22Rv1 (cell line): ENCODE data around the gene RASD2.
A peak's percentile ranks its signal among the peaks of the same experiment; 100 is the strongest.
"Not testable (repeated sequence)": the region's sequence is repeated elsewhere in the genome, so short reads cannot be mapped to it uniquely, and the experiment has no call there.

Experiments
- H3K27ac ChIP-seq: fragments of 450-650 bp; 2 replicates; pipeline ENCODE4 v1.5.1; 2017
- CTCF ChIP-seq: fragments of 450-650 bp; IDR thresholded peaks from 2 replicates; pipeline ENCODE4 v1.5.1; 2017; ENCODE audit warnings: mild to moderate bottlenecking
- ZFX ChIP-seq: fragments of 450-650 bp; IDR thresholded peaks from 2 replicates; pipeline ENCODE4 v1.6.1; 2017; ENCODE audit warnings: antibody characterized with exemption, borderline replicate concordance

The RASD2 gene

GRCh38 chr22:35540595-35541253 is at the start of gene RASD2:
RASD2 (plus strand) TSS chr22:35540831; CDS start chr22:35546810, 5,979 bp downstream.
- H3K27ac ChIP-seq, result no peak within 1 kb of the TSS

GRCh38 chr22:35491061-35491907 is 49.3 kb upstream of the RASD2 start:
- peak overlapping the region; percentile 60 for H3K27ac ChIP-seq

More at GRCh38 chr22:35540595-35541253, at the start of gene RASD2:
- no peak for TF ChIP-seq CTCF
- no peak for TF ChIP-seq ZFX

GRCh38 chr22:35491908-35492380 is 48.7 kb upstream of the RASD2 start:
- peak overlapping the region; percentile 58 for H3K27ac ChIP-seq
- TF ChIP-seq ZFX (no peak), CTCF (no peak)

GRCh38 chr22:35493074-35493473 is 47.6 kb upstream of the RASD2 start:
- no peak overlapping the region for H3K27ac ChIP-seq
- TF ChIP-seq CTCF, result no peak
- TF ChIP-seq ZFX, result no peak

GRCh38 chr22:35495711-35496110 is 44.9 kb upstream of the RASD2 start:
- not testable (repeated sequence) for H3K27ac ChIP-seq

GRCh38 chr22:35496768-35497312 is 43.8 kb upstream of the RASD2 start:
- TF ChIP-seq ZFX, result no peak
- TF ChIP-seq CTCF, result no peak
- H3K27ac ChIP-seq, result no peak overlapping the region

- no peak overlapping the region for H3K27ac ChIP-seq
- TF ChIP-seq ZFX (no peak), CTCF (no peak)
Measured at GRCh38 chr22:35498026-35498800, 42.4 kb upstream of the RASD2 start.
